TTC549 (cell line): ENCODE measurements around the gene OSBP2.

Experiments
- FAIRE-seq: peaks from 2 replicates; lab custom pipeline; 2012; peaks lifted over from hg19 to GRCh38; lab: Jason Lieb, UNC

The OSBP2 gene

DNA sequence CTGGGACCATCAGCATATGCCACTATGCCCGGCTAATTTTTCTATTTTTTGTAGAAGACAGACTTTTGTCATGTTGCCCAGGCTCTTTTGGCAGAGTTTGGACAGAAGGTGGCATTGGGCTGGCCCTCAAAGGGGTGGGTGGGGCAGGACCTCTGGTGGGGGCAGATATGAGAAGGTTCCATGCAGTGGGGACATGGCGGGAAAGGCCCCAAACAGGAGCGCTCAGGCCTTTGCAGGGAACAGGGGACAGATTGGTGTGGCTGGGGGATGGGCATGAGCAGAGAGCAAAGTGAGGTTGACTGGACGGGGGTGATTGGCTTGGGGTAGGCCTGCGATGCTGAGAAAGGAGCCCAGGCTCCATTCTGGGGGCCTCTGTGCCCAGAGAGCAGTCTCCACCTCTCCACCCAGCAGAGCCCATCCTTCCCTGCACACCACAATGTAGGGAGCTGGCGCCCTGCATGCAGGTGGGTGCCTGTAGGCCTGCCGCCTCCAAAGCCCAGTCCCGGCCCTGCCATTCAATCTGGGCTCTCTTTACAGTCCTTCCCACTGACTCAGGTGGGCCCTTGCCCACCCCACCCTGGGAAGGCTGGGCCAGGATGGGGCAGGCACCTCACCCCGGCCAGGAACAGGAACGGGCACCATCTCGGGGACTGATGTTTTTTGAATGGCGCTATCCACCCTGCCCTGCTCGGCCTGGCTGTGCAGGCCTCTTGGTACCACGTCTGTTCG is 175.2 kb downstream of the OSBP2 start:
- FAIRE-seq, result no peak

DNA sequence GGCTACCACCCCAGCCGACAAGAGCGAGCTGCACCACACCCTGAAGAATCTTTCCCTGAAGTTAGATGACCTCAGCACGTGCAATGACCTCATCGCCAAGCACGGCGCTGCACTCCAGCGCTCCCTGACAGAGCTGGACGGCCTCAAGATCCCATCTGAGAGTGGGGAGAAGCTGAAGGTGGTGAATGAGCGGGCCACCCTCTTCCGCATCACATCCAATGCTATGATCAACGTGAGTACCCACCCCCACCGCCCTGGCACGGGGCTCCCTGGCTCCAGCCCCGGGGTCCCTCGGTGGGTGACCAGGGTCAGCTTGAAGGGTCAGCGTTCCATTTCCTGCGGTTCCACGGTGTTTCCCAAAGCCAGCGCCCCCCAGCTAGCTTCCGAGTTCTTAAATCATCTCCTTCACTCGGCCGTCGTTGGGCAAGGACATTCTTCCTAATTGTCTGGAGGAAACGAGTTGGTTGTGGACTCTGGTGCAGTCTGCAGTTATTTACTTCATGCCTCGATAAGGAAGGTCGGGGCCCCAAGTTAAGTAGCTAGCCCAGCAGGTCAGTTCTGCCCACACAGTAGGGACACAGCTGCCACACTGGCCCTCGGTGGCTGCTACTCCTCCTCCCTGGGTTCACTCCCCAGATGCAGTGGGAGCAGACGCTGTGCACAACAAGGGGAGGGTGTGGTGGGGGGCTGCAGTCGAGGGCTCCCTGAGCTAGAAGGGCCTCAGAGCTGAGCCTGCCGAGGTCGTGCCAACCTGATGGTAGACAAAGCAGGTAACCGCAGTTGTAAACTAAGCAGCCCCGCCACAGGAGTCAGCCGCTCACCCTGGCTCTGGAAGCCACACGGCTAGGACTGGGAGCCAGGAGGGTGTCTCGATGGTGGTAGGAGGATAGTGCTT is 176.0 kb downstream of the OSBP2 start:
- no peak for FAIRE-seq

DNA sequence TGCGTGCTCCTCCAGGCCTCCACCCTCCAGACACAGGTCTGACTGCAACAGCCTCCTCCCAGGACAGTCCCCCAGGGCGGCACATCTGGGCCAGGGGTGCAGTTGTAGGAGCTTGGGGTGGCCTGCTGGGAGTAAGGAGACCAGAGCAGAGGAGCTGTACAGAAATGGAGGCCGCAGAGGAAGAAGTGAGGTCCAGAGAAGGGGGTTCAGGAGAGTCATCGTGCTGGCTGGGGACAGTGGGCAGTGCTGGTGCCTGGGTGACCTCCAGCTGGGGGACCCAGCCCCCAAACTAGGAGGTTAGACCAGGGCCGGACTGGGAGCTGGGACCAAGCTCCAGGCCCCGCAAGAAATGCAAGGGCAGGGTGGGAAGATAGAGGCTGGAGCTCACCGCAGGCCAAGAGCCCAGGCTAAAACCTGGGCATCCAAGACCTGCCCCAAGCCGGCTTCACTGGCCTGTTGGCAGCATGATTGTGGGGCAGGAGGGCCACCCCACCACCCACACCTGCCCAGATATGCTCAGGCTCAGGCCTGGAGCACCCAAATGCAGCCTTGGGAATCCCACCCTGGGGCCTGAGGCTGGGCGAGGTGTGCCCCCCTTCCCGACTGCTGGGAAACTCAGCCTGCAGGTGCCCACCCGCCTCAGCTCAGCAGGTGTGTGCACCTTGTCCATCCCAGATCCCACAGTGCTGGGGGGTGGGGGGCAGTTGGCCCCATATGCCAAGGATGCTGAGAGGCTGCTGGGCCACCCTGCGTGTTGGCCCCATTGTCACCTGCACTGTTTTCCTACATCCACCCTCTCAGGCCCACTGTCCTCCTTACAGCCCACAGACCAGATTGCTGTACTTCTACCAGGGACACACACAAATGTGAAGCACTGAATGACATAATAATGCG is 177.0 kb downstream of the OSBP2 start:
- no peak for FAIRE-seq

GRCh38 chr22:30872285-30873041 is 177.8 kb downstream of the OSBP2 start:
- no peak for FAIRE-seq

DNA sequence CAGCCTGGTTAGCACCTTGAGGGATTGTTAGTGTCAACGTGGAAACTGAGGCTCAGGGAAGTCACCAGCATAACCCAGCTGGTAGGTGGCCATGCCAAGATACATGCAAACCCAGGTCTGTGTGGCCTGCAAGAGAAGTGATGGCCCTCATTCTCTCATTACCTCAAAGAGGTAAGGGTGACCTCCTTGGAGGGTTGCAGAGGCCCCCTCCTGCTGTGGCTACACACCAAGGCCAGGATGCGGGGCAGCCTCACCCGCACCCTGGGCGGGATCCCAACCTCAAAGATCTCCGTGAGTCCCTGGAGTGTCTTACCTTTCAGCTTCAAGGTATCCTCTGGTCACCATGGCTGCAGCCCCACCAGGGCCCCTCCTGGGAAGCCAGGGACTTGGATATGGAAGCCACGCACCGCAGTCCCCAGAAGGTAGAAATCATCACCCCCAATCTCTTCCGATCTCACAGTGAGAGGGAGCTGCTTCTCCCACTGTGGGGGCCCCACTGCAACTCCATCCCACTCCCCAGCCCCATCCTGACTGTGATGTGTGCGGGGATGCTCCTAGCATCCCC is 178.5 kb downstream of the OSBP2 start:
- no peak for FAIRE-seq

- no peak for FAIRE-seq
These were observed 179.0 kb downstream of the OSBP2 start for GRCh38 chr22:30873661-30874060.

- no peak for FAIRE-seq
These were observed 180.0 kb downstream of the OSBP2 start for GRCh38 chr22:30874431-30875370.

DNA sequence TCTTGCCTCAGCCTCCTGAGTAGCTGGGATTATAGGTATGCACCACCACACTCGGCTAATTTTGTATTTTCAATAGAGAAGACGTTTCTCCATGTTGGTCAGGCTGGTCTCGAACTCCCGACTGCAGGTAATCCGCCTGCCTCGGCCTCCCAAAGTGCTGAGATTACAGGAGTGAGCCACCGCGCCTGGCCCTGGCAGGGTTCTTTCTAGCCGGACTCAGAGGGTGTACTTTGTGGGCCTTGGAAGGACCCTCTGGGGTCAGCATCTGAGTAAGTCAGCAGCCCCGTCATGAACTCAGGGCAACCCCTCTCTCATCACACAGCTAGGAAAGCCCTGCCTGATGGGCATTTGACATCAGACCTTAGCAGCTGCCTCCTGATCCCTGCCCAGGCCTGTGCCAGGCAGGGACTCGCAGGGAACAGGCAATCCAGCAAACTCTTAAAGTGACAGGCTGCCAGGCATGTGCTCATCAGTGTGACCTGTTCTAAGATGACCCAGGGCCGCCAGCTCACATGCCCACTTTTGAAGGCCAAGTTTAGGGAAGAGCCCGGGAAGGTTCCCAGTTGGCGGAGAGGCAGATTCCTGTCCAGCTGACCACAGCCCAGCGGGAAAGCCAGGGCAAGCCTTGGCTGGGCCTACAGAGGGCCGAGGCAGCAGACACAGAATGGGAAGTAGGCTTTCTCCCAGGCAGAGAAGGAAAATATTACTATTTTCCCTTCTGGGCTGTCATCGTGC is 181.0 kb downstream of the OSBP2 start:
- FAIRE-seq, result no peak

DNA sequence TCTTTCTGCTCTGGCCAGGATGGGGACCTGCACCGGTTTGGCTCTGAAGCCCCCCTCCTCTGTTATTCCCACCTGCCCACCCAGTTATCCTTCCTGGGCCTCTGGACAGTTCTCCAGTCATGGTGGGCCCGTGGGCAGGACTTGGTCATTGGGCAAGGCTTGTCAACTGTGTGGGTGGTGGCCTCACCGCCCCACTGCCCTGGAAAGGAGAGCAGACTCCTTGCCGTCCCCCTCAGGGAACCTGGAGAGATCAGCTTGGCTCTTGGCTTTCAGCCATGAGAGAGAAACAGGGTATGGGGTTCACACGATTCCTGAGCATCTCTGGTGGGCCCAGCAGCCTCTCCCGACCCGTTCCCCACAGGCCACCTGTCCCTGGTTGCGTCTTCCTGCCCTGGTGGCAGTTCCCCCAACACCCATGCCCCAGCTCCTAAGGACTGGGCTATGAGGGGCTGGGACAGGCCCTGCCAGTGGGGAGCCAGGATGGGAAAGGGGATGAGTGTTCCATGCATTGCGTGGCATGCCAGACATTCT is 181.6 kb downstream of the OSBP2 start:
- FAIRE-seq, result no peak

GRCh38 chr22:30876915-30877553 is 182.4 kb downstream of the OSBP2 start:
- FAIRE-seq, result no peak

DNA sequence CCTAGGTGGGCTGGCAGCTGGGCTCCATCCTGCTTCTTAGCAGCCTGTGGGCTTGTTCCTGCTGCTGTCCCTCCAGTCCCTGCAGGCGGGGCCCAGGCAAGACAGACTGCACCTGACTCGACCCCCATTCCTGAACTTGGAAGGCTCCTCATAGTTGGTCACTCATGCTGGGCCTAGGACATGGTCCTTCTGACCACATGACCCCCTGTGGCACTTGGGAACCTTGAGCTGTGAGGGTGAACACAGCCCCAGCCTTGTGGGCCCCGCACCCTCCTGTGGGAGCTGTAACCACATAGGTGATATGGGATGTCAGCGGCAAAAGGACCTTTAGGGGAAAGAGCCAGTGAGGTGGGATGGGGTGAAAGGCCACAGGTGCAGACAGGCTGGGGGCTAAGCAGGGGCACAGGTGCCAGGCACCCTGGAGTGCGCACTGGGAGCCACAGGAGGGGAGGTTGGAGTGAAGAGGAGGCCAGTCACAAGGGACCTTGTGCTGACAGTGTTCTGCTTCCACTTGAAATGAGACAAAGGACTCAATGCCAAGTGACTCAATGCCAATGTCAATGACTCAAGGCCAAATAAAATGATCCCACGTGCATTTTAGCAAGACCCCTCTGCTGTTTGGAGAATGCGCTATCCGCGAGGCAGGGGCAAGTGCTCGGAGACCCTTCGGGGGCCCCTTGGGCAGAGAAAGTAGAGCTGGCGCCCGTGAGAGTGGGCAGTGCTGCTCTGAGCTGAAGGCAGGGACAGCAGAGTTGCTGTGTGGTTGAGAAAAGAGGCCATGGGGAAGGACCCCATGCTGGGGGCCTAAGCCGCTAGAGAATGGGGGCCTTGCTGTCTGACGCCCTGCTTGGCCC is 183.2 kb downstream of the OSBP2 start:
- FAIRE-seq, result no peak

DNA sequence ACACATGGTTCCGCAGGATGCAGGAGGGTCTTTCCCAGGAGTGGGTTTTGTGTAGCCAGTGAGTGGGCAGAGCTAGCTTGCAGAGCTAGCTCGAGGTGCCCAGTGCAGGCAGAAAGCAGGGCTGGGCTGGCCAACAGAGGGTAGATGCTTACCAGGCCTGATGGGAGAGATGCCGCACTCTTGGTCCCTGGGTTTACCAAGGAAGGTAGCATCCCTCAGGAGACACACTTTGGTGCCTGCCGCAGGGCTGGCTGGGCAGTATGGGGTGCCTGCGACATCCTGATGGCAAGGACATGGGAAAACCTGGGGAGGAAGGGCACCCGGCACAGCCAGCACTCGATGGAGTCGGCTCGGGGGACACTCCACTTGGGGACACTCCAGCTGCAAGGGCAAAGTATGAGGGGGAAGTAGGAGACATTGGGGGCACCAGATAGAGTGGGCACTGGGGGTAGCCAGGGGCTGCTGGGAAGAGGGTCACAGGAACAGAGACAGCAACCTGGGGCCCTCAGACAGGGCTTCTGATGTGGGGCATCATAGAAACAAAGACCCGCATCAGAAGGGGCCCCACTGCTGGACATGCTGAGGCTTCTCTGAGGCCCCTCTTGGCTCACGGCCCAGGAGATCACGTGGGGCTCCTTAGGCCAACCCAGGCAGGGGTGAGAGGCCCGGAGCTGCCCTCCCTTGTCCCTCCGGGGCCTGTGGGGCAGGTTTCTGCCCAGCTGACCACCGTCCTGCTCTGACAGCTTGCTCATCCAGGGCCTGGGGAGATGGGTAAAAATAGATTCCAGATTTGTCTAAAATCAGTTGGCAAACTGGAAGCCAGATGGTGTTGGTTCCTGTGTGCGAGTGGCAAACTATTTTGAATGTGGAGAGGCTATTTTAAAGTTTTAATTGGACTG is 184.1 kb downstream of the OSBP2 start:
- no peak for FAIRE-seq

GRCh38 chr22:30879415-30879797 is 184.7 kb downstream of the OSBP2 start:
- no peak for FAIRE-seq

- FAIRE-seq, result no peak
These were observed 185.5 kb downstream of the OSBP2 start for GRCh38 chr22:30880181-30880601.

DNA sequence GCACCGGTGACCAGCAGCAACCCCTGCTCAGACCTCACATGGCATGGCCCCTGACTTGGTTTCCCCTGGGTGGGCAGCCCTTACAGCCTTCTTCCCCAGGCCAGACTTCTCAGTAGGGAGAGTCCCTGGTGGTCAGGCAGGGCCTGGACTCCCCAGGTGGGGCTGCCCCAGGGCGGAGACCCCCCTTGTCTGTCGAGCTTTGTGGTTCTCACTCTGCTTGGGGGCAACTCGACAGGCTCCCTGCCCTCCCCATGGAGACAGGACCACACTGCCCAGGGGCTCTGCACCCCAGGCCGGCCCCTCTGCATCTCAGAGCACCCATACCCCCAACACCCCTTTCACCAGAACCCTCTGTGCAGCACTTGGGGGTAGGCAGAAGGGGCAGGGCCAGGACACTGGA is 186.2 kb downstream of the OSBP2 start:
- FAIRE-seq, result no peak

DNA sequence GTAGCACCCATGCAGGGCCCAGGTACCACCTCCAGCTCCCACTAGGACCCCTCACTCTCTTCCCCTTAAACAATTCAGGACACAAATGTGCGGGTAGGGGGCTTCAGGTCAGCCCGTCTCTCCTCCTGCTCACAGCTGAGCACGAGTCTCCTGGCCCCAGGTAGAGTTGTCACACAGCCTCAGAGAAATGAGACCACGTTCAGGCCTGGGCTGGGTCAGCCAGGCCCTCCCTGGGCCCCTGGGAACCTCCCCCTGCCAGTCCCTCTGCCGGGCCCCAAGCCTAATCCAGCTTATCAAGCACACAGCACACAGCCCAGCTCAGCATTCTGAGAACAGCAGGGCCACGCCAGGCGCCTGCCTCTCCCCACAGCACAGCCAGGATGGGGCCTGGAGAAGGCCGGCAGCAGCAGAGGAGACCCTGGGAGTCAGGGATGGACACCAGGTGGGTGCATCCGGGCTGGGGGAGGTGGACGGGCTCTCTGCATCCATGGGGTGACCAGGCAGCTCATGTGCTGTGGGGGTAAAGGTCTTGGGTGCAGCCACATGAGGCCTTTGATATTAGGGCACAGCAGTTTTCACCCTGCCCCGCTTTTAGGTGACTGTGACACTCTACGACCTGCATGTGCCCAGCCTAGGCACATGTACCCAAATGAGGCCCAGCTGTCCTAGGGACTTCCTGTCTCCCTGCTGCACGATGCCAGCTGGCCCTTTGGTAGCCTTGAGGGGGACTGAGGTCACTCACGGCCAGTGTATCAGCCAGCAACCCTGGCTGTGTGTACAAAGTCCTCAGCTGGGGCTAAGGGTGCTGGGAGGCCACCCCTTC is 186.9 kb downstream of the OSBP2 start:
- no peak for FAIRE-seq
